ENCODE data around the gene GIPC2.

The GIPC2 gene

DNA sequence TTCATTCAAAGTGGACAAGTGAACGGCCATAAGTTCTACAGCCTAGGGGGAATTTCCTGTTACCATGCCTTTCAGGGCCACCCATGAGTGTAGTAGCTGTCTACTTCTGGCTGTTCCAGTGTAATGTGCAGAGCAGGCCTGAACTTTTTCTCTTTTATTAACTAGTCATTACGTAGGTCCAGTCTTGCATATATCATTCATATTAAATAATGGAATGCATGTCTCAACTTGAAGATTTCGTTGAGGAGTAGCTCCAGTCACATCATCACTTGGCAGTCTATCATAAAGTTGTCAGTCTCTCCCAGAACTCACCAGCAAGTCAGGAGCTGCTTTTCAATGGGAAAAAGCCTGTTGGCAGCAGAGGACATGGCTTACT, 12.0 kb upstream of the GIPC2 start:
- in situ Hi-C loops (cut with MboI; ENCODE audit: low pct_unique_long_range_greater_than_20kb, low sequenced_read_pairs) = no loop called here
- DNase-seq = no peak

DNA sequence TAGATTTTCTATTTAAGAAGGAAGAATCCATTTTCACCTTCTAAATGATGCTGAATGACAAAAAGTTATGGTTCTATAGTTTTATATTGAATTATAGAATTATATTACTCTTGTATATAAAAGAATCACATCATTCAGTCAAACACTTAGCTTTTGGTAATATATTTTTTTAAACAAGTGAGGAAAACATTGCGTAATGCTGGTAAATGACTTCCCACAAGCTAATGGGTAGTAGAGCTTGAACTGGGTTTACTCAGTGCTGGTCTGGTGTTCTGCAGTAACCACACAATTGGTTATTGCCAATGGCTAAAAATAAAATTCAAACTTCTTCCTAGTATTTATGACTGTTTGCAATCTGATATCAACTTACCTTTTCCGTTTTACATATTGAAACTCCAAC, 10.6 kb upstream of the GIPC2 start:
- in situ Hi-C loops (cut with MboI; ENCODE audit: low pct_unique_long_range_greater_than_20kb, low sequenced_read_pairs) = no loop called here
- no peak for DNase-seq

DNA sequence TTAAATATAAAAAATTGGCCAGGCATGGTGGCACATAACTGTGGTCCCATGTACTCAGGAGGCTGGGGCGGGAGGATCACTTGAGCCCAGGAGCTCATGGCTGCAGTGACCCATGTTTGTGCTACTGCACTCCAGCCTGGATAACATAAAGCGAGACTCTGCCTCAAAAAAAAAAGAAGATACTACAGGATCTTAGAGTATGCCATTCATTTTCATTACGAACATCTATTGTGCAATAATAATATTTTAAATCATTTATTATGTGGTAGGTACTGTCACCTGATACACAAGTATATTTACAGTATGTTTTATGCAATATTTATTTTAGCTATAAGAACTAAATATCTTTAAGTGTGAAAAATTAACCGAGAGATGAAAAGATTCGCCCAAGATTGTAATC, 9.3 kb upstream of the GIPC2 start:
- DNase-seq = no peak
- in situ Hi-C loops (cut with MboI; ENCODE audit: low pct_unique_long_range_greater_than_20kb, low sequenced_read_pairs) = no loop called here

DNA sequence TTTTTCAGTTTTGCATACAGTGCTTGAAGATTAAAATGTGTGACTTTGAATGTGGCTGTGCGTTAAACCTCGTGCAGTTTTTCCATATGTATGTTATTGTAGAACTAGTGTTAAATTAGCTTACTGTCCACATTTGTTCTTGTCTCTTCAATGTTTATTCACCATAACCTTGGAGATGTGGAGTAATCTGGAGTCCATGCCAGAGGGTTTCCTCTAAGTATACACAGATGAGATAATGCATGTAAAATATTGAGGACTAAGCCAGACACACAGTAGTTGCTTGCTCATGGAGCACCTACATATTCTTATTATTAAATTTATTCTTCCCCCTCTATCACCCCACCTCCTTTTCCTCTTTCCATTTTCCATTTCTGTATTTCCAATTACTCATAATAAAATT, 7.7 kb upstream of the GIPC2 start:
- in situ Hi-C loops (cut with MboI; ENCODE audit: low pct_unique_long_range_greater_than_20kb, low sequenced_read_pairs) = no loop called here
- DNase-seq = no peak

DNA sequence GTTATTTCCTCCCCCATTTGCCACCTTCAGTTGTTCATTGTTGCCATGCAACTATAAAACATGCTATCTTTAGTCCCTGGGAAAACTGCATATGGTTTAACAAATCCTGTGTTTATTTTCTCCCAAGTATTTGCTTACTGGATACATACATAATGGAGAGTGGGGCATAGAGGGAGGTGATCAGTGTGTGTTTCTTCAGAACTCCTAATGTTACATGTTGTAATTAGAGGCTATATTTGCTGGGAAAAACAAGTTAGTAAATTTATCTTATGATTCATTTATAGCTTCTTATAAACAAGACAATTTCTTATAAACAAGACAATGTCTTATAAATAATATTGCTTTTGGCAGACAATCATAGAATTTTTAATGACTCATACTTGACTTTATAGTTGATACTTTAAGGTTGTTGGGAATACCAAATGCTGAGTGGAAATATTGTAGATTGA, 7.3 kb upstream of the GIPC2 start:
- in situ Hi-C loops (cut with MboI; ENCODE audit: low pct_unique_long_range_greater_than_20kb, low sequenced_read_pairs) = no loop called here
- no peak for DNase-seq

DNA sequence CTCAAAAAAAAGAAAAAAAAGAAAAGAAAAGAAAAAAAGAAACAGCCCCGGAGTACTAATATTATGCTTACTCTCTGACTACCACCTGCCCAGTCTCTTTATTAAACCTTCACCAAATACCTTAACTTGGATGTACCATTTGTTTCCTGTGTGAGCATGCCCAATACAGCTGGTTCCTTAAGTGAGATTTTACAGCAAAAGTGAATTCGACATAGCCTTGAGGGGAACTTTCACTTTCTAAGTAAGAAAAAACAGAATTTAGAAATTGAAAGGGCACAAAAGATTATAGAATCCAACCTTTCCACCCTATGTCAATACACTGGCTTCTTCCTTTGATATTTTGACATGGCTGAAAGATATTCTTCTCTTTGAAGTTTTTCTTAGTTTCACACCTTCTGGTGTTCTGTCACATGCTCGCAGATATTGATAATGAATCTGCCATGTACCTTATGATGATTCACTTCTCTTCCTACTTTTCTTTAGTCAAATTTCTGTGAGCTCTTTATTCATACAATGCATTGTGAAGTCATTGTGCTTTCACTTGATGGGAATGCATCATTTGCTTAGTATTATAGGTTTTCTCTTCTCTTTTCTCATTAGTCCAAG, 5.2 kb upstream of the GIPC2 start:
- no peak for DNase-seq
- in situ Hi-C loops (cut with MboI; ENCODE audit: low pct_unique_long_range_greater_than_20kb, low sequenced_read_pairs) = no loop called here

DNA sequence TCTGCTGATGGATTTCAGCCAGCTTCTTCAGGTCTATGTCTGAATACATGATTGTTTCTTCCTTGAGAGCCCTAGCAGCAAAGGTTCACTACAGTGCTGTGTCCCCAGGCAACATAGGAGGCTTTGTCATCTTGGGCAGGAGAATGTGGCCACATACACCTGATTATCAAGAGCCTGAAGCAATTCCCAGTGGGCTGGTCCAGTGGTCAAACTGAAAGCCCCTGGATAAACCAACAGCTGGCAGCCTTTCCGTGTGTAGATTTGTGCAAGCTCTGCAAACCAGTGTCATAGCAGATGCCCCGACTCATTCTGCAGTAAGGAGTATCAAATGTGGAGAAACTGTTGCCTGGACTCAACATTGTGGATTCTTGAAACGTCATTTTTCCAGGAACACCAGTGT, 2.3 kb upstream of the GIPC2 start:
- DNase-seq = no peak
- in situ Hi-C loops (cut with MboI; ENCODE audit: low pct_unique_long_range_greater_than_20kb, low sequenced_read_pairs) = no loop called here

DNA sequence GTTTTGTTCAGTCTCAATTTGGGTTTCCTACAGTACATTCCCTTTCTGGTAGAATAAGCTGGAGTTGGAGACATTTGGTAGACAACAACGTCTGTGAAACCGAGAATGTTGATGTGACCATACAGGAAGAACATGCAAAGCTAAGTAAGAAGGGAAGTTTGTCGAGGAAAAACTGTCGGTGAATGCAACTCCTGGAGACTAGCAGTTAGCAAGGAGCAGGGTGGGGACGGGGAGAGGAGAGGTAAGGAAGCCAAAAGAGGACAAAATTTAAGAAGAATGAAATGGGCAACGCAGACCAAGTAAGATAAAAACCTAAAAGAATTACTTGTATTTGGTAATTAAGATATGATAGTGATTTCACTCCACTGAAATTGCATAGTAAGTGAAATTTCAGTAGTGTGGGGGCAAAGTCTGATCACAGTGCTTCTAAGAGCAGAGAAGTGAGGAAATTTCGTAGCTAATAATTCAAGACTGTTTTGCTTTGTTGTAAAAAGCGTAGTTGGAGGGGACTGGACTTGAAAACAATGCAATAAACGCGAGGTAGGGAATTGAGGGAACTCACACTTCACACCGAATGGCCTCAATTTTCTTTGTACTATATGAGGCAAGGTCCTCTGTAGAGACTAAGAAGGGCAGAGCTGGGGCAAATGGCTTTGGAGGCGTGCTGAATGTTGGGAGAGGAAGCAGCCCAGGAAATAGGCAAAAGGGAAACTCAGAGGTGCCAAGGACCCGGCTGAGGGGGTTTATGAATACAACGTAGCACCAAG, 787 bp upstream of the GIPC2 start:
- in situ Hi-C loops (cut with MboI; ENCODE audit: low pct_unique_long_range_greater_than_20kb, low sequenced_read_pairs) = no loop called here
- no peak for DNase-seq

DNA sequence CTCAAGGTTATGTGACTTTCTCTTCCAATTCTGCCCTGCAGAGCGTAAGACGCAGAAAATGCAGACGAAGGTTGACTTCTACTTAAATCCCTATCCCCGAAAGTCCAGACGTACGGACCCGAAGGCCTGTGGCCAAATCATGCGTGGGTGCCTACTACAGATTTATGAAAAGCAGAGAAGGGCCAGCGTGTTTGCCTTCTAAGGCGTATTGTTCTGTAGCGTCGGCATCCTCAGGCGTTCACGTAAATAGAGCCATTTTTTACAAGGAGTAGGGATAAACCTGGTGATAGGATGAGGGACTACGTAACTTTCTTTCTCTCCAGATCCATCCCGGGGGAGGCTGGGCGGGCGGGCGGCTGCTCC, 222 bp upstream of the GIPC2 start:
- in situ Hi-C loops (cut with MboI; ENCODE audit: low pct_unique_long_range_greater_than_20kb, low sequenced_read_pairs) = no loop called here

DNA sequence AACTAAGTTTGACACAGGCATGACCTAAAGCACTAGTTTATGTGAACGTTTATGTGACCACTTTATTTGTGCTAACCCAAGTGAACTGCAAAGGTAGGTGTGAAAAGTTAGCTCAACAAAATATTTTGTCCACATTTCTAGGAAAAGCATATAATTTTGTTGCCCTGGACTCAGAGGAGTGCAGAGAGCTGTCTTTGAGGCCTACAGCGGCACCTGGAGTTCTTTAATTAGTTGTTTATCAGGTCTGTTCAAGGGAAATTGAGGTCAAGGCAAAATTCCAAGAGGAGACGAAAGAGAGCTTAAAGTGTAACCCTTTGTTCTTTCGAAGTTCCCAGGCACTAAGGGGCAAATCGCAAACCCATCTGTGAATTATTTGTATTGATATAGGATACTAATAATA, 1.3 kb downstream of the GIPC2 start:
- no peak for DNase-seq
- in situ Hi-C loops (cut with MboI; ENCODE audit: low pct_unique_long_range_greater_than_20kb, low sequenced_read_pairs) = no loop called here

More for the DNA sequence above, 222 bp upstream of the GIPC2 start:
- no peak for DNase-seq

DNA sequence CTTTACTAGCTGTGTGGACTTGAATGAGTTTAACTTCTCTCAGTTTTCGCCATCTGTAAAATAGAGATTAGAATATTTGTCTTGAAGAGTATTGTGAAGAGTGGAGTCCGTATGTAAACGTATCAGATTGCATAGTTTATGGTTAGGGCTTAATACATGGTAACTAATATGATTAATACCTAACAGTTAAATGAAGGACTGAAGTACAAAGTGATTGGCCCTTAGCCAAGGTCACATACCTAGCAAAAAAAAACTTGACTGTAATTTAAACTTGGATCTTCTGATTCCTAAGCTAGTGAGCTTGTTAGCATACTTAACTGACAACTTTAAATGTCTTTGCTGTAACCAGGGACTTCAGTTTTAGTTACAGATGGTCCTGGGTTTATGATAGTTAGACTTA, 1.9 kb downstream of the GIPC2 start:
- no peak for DNase-seq
- in situ Hi-C loops (cut with MboI; ENCODE audit: low pct_unique_long_range_greater_than_20kb, low sequenced_read_pairs) = no loop called here

DNA sequence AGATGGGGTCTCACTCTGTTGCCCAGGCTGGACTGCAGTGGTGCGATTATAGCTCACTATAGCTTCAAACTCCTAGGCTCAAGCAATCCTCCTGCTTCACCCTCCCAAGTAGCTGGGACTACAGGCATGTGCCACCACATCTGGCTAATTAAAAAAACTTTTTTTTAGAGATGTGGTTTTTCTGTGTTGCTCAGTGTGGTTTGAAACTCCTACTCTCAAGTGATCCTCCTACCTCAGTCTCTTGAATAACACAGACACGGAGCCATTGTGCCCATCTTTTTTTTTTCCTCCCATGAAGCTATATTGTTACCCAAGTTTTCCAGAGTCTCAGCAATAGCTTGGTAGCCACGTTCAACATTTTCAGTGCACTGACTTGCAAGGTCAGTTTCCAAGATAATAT, 2.7 kb downstream of the GIPC2 start:
- no peak for DNase-seq
- in situ Hi-C loops (cut with MboI; ENCODE audit: low pct_unique_long_range_greater_than_20kb, low sequenced_read_pairs) = no loop called here

DNA sequence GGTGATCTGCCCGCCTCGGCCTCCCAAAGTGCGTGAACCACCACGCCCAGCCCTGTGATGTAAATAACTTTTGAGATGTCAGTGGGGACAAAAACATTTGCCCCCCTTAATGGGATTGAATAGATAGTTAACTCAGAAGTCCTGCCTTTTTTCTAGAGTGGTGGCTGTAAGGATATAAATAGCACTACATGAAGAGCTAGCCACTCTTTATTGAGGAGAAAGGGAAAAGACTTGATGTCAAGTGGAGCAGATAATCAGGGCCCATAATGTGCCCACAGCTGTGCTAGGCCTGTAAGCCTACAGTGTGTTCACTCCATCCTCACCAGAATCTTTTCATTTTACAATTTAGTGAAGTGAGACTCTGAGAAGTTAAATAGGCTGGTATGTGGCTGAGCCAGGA, 3.6 kb downstream of the GIPC2 start:
- in situ Hi-C loops (cut with MboI; ENCODE audit: low pct_unique_long_range_greater_than_20kb, low sequenced_read_pairs) = no loop called here
- DNase-seq = no peak

DNA sequence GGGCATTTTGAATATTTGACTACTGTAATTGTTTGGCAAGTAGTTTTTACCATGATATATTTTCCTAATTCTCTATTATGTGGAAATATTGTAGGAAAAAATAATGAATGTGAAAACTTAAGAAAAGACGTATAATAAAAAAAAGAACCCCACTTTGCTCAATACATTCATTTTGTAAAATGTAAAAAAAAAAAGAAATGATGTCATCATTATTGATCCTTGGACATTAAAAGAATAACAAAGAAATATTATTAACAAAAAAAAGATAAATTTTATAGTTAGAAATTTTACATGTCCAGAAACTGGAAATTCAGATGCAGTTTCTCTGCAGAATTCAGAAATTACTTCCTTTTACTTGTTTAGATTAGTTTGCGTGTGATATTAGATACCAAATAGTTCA, 5.2 kb downstream of the GIPC2 start:
- in situ Hi-C loops (cut with MboI; ENCODE audit: low pct_unique_long_range_greater_than_20kb, low sequenced_read_pairs) = no loop called here
- no peak for DNase-seq

DNA sequence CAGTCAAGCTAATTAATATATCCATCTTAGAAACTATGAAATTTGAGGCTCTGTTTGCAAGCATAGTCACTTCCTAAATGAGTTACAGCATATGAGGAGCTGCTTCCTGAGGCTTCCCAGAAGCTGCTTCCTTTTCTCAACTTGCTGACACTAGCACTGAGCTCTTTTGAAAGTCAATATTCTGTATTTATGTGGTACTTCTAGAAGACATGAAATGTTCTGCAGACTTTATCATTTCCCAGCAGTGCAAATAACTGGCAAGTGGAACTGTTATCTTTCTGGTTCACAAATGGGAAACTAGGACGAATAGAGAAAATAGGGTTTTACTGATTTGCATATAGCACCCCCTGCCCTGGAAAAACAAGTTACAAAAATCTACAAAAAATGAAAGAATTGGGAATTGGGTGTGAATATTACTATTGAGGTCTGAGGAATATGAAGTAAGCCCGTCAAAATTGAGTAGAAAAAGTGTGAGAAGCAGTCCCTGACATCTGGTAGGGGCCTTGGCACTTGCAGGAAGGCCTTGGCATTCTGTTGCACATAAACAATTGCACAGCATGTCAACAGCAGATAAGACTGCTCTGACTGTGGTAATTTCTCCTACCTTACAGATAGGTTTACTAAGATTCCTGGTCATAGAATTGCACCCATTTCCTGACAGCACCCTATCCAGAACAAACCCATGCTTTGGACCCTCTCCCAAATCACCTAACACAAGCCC, 7.1 kb downstream of the GIPC2 start:
- DNase-seq = no peak
- in situ Hi-C loops (cut with MboI; ENCODE audit: low pct_unique_long_range_greater_than_20kb, low sequenced_read_pairs) = no loop called here

DNA sequence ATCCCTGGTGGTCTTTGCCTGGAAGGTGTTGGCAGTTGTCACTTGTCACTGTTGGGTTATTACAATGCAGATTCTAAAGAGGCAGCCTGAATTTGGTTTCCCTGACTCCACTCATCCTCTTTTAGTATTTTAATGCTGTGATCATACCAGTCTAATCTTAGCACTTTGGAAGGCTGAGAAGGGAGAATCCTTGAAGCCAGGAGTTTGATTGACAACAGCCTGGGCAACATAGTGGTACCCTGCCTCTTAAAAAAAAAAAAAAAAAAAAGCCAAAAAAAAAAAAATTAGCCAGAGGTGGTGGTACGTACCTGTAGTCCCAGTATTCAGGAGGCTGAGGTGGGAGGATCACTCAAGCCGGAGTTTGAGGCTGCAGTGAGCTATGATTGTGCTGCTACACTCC, 7.7 kb downstream of the GIPC2 start:
- in situ Hi-C loops (cut with MboI; ENCODE audit: low pct_unique_long_range_greater_than_20kb, low sequenced_read_pairs) = no loop called here
- no peak for DNase-seq

DNA sequence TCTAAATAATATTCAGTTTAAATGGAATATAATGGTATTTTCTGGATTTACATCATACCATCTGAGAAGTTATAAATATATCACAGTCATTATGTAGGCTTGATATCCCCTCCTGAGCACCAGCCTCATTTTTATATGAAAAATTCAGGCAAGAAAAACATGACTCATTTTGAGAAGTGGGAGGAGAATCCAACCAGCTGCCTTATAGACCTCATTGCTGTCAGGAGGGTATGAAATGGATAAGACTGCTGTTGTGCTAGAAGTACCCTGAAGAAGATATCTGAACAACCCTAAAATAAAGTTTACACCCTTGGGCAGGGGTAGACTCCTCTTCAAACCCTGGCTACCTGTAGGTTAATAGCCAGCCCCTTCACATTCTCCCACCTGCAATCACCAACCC, 8.8 kb downstream of the GIPC2 start:
- DNase-seq = no peak
- in situ Hi-C loops (cut with MboI; ENCODE audit: low pct_unique_long_range_greater_than_20kb, low sequenced_read_pairs) = no loop called here

DNA sequence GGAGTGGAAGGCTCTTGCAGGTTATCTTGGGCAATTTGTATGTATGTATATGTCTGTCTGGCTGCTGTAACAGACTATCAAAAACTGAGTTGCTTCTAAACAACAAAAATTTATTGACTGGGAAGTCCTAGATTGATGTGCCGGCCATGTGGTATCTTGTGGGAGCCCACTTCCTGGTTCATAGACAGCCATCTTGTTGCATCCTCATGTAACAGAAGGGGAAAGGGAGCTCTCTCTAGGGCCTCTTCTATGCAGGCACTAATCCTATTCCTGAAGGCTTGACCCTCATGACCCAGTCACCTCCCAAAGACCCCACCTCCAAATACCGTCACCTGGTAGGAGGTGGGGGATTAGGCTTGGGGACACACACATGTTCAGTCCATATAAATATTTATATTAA, 9.2 kb downstream of the GIPC2 start:
- in situ Hi-C loops (cut with MboI; ENCODE audit: low pct_unique_long_range_greater_than_20kb, low sequenced_read_pairs) = no loop called here
- no peak for DNase-seq

DNA sequence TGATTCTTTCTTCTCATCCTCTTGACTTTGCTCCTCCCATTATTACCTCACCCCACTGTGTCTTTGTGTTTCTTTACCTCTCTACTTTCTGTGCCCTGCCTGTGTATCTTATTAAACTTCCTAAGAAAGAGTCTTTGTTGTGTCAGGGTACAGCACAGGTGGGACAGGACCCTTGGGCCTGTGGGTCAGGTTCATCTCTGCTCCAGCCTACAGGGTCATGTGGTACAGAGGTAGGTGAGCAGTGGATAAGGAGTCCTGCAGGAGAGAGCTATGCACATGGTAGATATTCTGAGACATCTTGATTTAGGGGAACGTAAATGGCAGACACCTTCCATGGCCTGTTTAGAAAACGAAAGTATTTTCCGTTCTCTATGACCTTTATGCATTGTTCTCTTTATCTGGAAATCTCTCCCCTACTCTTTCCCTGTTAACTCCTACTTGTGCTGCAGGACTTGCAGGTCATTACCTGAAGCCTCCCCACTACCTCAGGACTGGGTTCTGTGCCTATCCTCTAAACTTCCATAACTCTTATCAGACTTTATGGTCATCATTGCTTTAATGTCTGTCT, 9.9 kb downstream of the GIPC2 start:
- in situ Hi-C loops (cut with MboI; ENCODE audit: low pct_unique_long_range_greater_than_20kb, low sequenced_read_pairs) = no loop called here
- DNase-seq = no peak

DNA sequence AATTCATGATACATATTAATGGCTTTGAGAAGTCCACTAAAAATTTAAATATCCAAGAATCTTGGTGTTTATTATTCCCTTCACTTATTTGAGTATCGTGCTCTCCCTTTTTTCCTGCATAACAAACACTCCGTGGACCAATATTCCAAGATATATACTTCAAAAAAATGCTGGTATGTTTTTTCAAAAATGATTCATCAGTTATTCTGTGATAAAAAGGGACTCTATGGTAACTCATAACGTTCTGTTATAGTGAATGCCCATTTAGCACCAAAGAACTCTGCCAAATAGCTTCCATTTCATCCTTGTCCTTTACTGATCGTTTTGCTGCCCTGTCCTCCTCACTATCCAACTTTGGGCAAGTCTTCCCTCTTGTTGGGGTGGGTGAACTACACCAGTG, 12.9 kb downstream of the GIPC2 start:
- DNase-seq = no peak
- in situ Hi-C loops (cut with MboI; ENCODE audit: low pct_unique_long_range_greater_than_20kb, low sequenced_read_pairs) = no loop called here

All from KBM-7 (cell line).